HL-60 (cell line): ENCODE data around the gene RET.

ENCODE experiments used
- DNase-seq, 2 experiments: peaks; one replicate each; pipeline ENCODE4 v3.0.0-alpha.2; 2010 to 2020; ENCODE audit warnings: low read depth in 1 of 2, low spot score in 1 of 2
- H3K27ac ChIP-seq: fragments of 250-450 bp; sonication (Bioruptor Pico); replicated peaks from 2 replicates; pipeline ENCODE4 v1.5.1; 2020; ENCODE audit warnings: mild to moderate bottlenecking, moderate library complexity
- H3K27me3 ChIP-seq: fragments of 250-450 bp; sonication (Bioruptor Pico); 2 replicates; pipeline ENCODE4 v1.5.1; 2021; ENCODE audit warnings: mild to moderate bottlenecking, moderate library complexity; ENCODE audit not compliant: insufficient read depth, poor library complexity, severe bottlenecking
- H3K4me3 ChIP-seq: replicated peaks from 2 replicates; pipeline ENCODE4 v1.5.1; 2011; ENCODE audit warnings: mild to moderate bottlenecking, control low read depth, low read length; ENCODE audit not compliant: insufficient read depth
- CTCF ChIP-seq: IDR thresholded peaks from one replicate; pipeline ENCODE4 v1.5.1; 2011; ENCODE audit warnings: low read length, control low read depth, inconsistent platforms; ENCODE audit not compliant: insufficient read depth
- GABPA ChIP-seq: IDR thresholded peaks from 2 replicates; pipeline ENCODE4 v1.6.1; 2012; ENCODE audit warnings: low read depth
- POLR2AphosphoS5 ChIP-seq: IDR thresholded peaks from 2 replicates; pipeline ENCODE4 v1.6.1; 2012; ENCODE audit warnings: low read depth
- SPI1 ChIP-seq: IDR thresholded peaks from 2 replicates; pipeline ENCODE4 v1.6.1; 2012; ENCODE audit warnings: low read depth, mild to moderate bottlenecking, borderline replicate concordance
- TF ChIP-seq, protein P1 (sequence below): IDR thresholded peaks from 2 replicates; pipeline ENCODE4 v1.6.1; 2012; ENCODE audit warnings: low read depth; ENCODE audit not compliant: insufficient replicate concordance

Gene RET

DNA sequence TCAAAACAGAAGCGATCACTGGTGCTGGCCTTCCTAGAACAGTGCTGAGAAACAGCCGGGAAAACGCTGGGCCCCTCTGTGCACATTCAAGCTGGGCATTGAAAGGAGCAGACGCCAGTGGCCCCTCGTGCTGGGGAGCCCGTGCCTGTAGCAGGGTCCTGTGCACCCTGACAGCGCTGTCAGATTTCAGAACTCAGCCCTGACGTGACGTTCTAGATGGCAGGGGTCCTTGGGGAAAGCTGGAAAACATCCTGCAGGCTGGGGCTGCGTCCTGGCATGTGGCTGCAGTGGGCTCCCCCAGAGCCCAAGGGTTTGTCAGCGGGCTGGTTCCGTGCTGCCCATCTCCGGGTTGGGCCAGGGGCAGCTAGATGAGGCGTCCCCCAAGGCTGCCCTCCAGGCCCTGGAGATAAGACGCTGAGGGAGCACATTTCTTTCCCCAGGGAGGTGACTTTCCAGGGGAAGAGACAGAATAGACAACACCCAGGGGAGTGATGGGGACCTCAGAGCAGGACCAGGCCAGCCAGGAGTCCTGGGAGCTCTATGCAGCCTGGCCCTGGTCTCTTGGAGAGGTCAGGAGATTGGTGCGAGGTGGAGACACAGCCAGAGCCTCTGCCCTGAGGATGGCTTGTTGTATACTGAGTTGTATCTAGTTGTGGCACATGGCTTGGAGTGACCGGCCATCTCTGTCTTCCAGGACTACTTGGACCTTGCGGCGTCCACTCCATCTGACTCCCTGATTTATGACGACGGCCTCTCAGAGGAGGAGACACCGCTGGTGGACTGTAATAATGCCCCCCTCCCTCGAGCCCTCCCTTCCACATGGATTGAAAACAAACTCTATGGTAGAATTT is 49.2 kb downstream of the RET start:
- DNase-seq, result no peak
- no peaks in the 10 kb centered on the region for H3K27me3 ChIP-seq

DNA sequence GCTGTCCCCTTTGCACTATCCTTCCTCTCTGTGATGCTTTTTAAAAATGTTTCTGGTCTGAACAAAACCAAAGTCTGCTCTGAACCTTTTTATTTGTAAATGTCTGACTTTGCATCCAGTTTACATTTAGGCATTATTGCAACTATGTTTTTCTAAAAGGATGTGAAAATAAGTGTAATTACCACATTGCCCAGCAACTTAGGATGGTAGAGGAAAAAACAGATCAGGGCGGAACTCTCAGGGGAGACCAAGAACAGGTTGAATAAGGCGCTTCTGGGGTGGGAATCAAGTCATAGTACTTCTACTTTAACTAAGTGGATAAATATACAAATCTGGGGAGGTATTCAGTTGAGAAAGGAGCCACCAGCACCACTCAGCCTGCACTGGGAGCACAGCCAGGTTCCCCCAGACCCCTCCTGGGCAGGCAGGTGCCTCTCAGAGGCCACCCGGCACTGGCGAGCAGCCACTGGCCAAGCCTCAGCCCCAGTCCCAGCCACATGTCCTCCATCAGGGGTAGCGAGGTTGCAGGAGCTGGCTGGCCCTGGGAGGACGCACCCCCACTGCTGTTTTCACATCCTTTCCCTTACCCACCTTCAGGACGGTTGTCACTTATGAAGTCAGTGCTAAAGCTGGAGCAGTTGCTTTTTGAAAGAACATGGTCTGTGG is 50.0 kb downstream of the RET start:
- H3K27ac ChIP-seq, result no peak overlapping the region
- no peak overlapping the region for H3K4me3 ChIP-seq
- TF ChIP-seq POLR2AphosphoS5, result no peak
- no peaks in the 10 kb centered on the region for H3K27me3 ChIP-seq
- no peak for DNase-seq

More for the DNA sequence above, 49.2 kb downstream of the RET start:
- no peak overlapping the region for H3K27ac ChIP-seq
- H3K4me3 ChIP-seq, result no peak overlapping the region
- no peak for TF ChIP-seq SPI1
- no peak for TF ChIP-seq POLR2AphosphoS5
- TF ChIP-seq, protein P1, sequence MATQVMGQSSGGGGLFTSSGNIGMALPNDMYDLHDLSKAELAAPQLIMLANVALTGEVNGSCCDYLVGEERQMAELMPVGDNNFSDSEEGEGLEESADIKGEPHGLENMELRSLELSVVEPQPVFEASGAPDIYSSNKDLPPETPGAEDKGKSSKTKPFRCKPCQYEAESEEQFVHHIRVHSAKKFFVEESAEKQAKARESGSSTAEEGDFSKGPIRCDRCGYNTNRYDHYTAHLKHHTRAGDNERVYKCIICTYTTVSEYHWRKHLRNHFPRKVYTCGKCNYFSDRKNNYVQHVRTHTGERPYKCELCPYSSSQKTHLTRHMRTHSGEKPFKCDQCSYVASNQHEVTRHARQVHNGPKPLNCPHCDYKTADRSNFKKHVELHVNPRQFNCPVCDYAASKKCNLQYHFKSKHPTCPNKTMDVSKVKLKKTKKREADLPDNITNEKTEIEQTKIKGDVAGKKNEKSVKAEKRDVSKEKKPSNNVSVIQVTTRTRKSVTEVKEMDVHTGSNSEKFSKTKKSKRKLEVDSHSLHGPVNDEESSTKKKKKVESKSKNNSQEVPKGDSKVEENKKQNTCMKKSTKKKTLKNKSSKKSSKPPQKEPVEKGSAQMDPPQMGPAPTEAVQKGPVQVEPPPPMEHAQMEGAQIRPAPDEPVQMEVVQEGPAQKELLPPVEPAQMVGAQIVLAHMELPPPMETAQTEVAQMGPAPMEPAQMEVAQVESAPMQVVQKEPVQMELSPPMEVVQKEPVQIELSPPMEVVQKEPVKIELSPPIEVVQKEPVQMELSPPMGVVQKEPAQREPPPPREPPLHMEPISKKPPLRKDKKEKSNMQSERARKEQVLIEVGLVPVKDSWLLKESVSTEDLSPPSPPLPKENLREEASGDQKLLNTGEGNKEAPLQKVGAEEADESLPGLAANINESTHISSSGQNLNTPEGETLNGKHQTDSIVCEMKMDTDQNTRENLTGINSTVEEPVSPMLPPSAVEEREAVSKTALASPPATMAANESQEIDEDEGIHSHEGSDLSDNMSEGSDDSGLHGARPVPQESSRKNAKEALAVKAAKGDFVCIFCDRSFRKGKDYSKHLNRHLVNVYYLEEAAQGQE, result no peak
- TF ChIP-seq CTCF, result no peak
- no peak for TF ChIP-seq GABPA

DNA sequence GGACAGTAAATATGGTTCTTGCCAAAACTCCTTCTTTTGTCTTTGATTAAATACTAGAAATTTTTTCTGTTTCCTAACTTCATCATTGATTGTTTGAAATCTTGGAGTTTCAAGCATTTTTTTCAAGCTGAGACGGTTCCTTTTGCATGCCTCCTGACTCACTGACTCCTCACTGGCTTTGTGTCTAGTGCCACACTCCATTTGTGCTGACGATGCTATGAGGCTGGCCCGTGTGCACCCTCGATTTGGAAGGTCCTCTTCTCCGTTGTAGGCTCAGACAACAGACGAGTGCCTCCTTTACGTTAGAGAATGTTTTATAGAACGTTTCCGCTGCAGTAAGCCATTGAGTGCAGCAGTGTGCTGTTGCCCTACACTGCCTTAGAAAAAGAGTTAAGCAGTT is 50.6 kb downstream of the RET start:
- no peak for TF ChIP-seq POLR2AphosphoS5
- TF ChIP-seq SPI1, result no peak
- TF ChIP-seq, protein P1, result no peak
- TF ChIP-seq GABPA, result no peak
- no peak for TF ChIP-seq CTCF
- no peak for DNase-seq
- H3K27me3 ChIP-seq, result no peaks in the 10 kb centered on the region
- H3K27ac ChIP-seq, result no peak overlapping the region
- H3K4me3 ChIP-seq, result no peak overlapping the region

DNA sequence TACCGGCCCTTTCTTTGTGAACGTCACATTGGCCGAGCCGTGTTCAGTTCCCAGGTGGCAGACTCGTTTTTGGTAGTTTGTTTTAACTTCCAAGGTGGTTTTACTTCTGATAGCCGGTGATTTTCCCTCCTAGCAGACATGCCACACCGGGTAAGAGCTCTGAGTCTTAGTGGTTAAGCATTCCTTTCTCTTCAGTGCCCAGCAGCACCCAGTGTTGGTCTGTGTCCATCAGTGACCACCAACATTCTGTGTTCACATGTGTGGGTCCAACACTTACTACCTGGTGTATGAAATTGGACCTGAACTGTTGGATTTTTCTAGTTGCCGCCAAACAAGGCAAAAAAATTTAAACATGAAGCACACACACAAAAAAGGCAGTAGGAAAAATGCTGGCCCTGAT is 51.5 kb downstream of the RET start:
- no peak for DNase-seq
- H3K4me3 ChIP-seq, result no peak overlapping the region
- no peaks in the 10 kb centered on the region for H3K27me3 ChIP-seq
- no peak overlapping the region for H3K27ac ChIP-seq
- no peak for TF ChIP-seq SPI1
- TF ChIP-seq POLR2AphosphoS5, result no peak
- TF ChIP-seq CTCF, result no peak
- no peak for TF ChIP-seq GABPA
- TF ChIP-seq, protein P1, result no peak
